ENCODE results near the gene NAALADL2. TPM values are rescaled to one million over a fixed set of nuclear protein-coding genes. Genes with fewer than 3 reads are reported as not detected.

The NAALADL2 gene
- total and polyA plus RNA-seq, 9 of the 15 experiments (the other 6 are each of a cell fraction or from before 2014, with no cell fraction given): 0.29 to 1.1 (median 0.79) TPM; not detected in 1

- Histone ChIP-seq H3K27me3 (ENCODE audit: control insufficient read depth in 2 of 2, insufficient read depth in 2 of 2, low read length in 2 of 2) (no peaks in the 10 kb centered on the region), H3K79me2 (ENCODE audit: control insufficient read depth, insufficient read depth, low read length) (no peaks in the 10 kb centered on the region), H3K36me3 (ENCODE audit: control insufficient read depth, insufficient read depth, low read length) (no peaks in the 10 kb centered on the region), H3K4me1 (replicated peaks in 1 of 2; ENCODE audit: control insufficient read depth in 2 of 2, insufficient read depth in 2 of 2, low read length in 2 of 2) (no peaks in the 10 kb centered on the region), H3K9me3 (replicated peaks; ENCODE audit: control insufficient read depth, insufficient read depth, low read depth, low read length) (no peaks in the 10 kb centered on the region), H3K9me1 (ENCODE audit: control insufficient read depth, insufficient read depth, low read length) (no peaks in the 10 kb centered on the region), H2AFZ (ENCODE audit: low read depth, low read length) (no peak overlapping the region), H4K20me1 (replicated peaks; ENCODE audit: control insufficient read depth, insufficient read depth, low read length) (no peaks in the 10 kb centered on the region), H3K4me2 (ENCODE audit: insufficient read depth, low read length) (no peak overlapping the region), H3K4me3 (no peak overlapping the region), H3K9ac (ENCODE audit: insufficient read depth in 1 of 2, low read depth in 2 of 2, low read length in 2 of 2) (no peak overlapping the region), H3K27ac (ENCODE audit: extremely low read depth, low read depth, low read length) (no peak overlapping the region)
- WGBS (ENCODE audit: insufficient coverage, low coverage, missing lambda C conversion rate): 4% methylated on average over 5 of the region's 5 CpGs
- in situ Hi-C loops (cut with MboI) (no loop called here), intact Hi-C loops (cut with micrococcal nuclease) (no loop called here)
- POLR2A ChIA-PET: no interaction called here
- FAIRE-seq: no peak
- ATAC-seq: no peak
- no TSS peak for BruUV-seq (replicated peaks)
- DNase-seq (ENCODE audit: extremely low read depth in 1 of 4, low spot score in 3 of 4): no peak
- CTCF ChIA-PET (ENCODE audit: low intra/inter-chr PET ratio): no interaction called here
- no peak for TF ChIP-seq KLF6 (CRISPR knock-in tag; IDR thresholded peaks at IDR 0.05; ENCODE audit: borderline replicate concordance)
- no peak for TF ChIP-seq OTX1 (CRISPR knock-in tag; IDR thresholded peaks at IDR 0.05)
- no peak for TF ChIP-seq ZC3H11A (IDR thresholded peaks at IDR 0.05; ENCODE audit: low read depth, low read length)
- no peak for TF ChIP-seq ZNF253 (CRISPR knock-in tag; conservative IDR thresholded peaks at IDR 0.05)
- TF ChIP-seq RFX7 (CRISPR knock-in tag; IDR thresholded peaks at IDR 0.05): no peak
- no peak for TF ChIP-seq ZBTB26 (CRISPR knock-in tag; IDR thresholded peaks at IDR 0.05)
- no peak for TF ChIP-seq AFF1 (IDR thresholded peaks at IDR 0.05; ENCODE audit: low read depth in 1 of 2, partially characterized antibody in 2 of 2)
- no peak for TF ChIP-seq NEUROD1 (IDR thresholded peaks at IDR 0.05; ENCODE audit: borderline replicate concordance, low read depth, low read length, partially characterized antibody)
- TF ChIP-seq RBBP5 (IDR thresholded peaks at IDR 0.05; ENCODE audit: borderline replicate concordance, insufficient read depth, low read length, poor library complexity, severe bottlenecking): no peak
- TF ChIP-seq ZNF324 (CRISPR knock-in tag; IDR thresholded peaks at IDR 0.05): no peak
- TF ChIP-seq DLX4 (CRISPR knock-in tag; IDR thresholded peaks at IDR 0.05): no peak
- TF ChIP-seq ZNF140 (CRISPR knock-in tag; IDR thresholded peaks at IDR 0.05): no peak
- TF ChIP-seq ZKSCAN8 (CRISPR knock-in tag; IDR thresholded peaks at IDR 0.05): no peak
- TF ChIP-seq PHB (CRISPR knock-in tag; IDR thresholded peaks at IDR 0.05): no peak
- TF ChIP-seq FIP1L1 (IDR thresholded peaks at IDR 0.05; ENCODE audit: low read depth, low read length, poor library complexity, severe bottlenecking): no peak
- TF ChIP-seq FOXA1 (IDR thresholded peaks at IDR 0.05; ENCODE audit: borderline replicate concordance): no peak
These were observed 114.3 kb downstream of the NAALADL2 start for GRCh38 chr3:174973465-174973864.
